Mesenchymal stem cell (in vitro differentiated cells and primary cell): ENCODE data around the gene ARL4D.
"Not testable (repeated sequence)": the region's sequence is repeated elsewhere in the genome, so short reads cannot be mapped to it uniquely, and the experiment has no call there.

Experiments
- DNase-seq: peaks from one replicate; pipeline ENCODE4 v3.0.0-alpha.2; 2013
- H2AFZ ChIP-seq: one replicate; pipeline ENCODE4 v1.6.1; 2013; ENCODE audit warnings: low read depth, mild to moderate bottlenecking, control low read depth, inconsistent platforms, low read length, moderate library complexity
- H2AK5ac ChIP-seq: 2 replicates; pipeline ENCODE4 v1.6.1; 2013; ENCODE audit warnings: low read length, moderate library complexity, mild to moderate bottlenecking, inconsistent platforms; ENCODE audit not compliant: severe bottlenecking
- H2BK120ac ChIP-seq: one replicate; pipeline ENCODE4 v1.6.1; 2013; ENCODE audit warnings: low read depth, mild to moderate bottlenecking, inconsistent platforms, low read length, moderate library complexity
- H2BK12ac ChIP-seq, 2 experiments: one replicate each; pipeline ENCODE4 v1.6.1; 2013; ENCODE audit warnings: inconsistent platforms in 2 of 2, low read length in 2 of 2, mild to moderate bottlenecking in 2 of 2, moderate library complexity in 2 of 2, control low read depth in 1 of 2
- H2BK15ac ChIP-seq: one replicate; pipeline ENCODE4 v1.6.1; 2013; ENCODE audit warnings: mild to moderate bottlenecking, low read depth, inconsistent platforms; ENCODE audit not compliant: poor library complexity, severe bottlenecking
- H2BK5ac ChIP-seq: 2 replicates; pipeline ENCODE4 v1.6.1; 2013; ENCODE audit warnings: low read depth, mild to moderate bottlenecking, low read length, control low read depth, inconsistent platforms; ENCODE audit not compliant: poor library complexity, severe bottlenecking
- H3K14ac ChIP-seq, 2 experiments: one replicate each; pipeline ENCODE4 v1.6.1; 2013; ENCODE audit warnings: inconsistent platforms in 2 of 2, low read length in 2 of 2, control low read depth in 1 of 2, mild to moderate bottlenecking in 1 of 2, moderate library complexity in 1 of 2
- H3K18ac ChIP-seq, 2 experiments: one replicate each; pipeline ENCODE4 v1.6.1; 2013; ENCODE audit warnings: inconsistent platforms in 2 of 2, low read length in 2 of 2, control low read depth in 1 of 2, low read depth in 1 of 2, mild to moderate bottlenecking in 1 of 2
- H3K23ac ChIP-seq, 2 experiments: one replicate each; pipeline ENCODE4 v1.6.1; 2013; ENCODE audit warnings: inconsistent platforms in 2 of 2, low read length in 2 of 2, mild to moderate bottlenecking in 2 of 2, moderate library complexity in 2 of 2, control low read depth in 1 of 2
- H3K27ac ChIP-seq: 2 replicates; pipeline ENCODE4 v1.5.1; 2013; ENCODE audit warnings: mild to moderate bottlenecking, moderate library complexity, low read length, control low read depth, inconsistent platforms; ENCODE audit not compliant: poor library complexity, severe bottlenecking
- H3K27me3 ChIP-seq, 2 experiments: 2 replicates each; pipeline versions ENCODE4 v1.6.1 to v1.7.0; 2013; ENCODE audit warnings: low read length in 2 of 2, mild to moderate bottlenecking in 2 of 2, moderate library complexity in 2 of 2, control low read depth in 1 of 2, inconsistent platforms in 1 of 2; ENCODE audit not compliant: control insufficient read depth in 1 of 2, insufficient read depth in 1 of 2
- H3K36me3 ChIP-seq, 2 experiments: 2 replicates each; pipeline versions ENCODE4 v1.6.1 to v1.7.0; 2013; ENCODE audit warnings: low read length in 2 of 2, control low read depth in 1 of 2, inconsistent platforms in 1 of 2, low read depth in 1 of 2, mild to moderate bottlenecking in 1 of 2; ENCODE audit not compliant: insufficient read depth in 2 of 2, control insufficient read depth in 1 of 2
- H3K4ac ChIP-seq, 2 experiments: one replicate each; pipeline ENCODE4 v1.6.1; 2013; ENCODE audit warnings: inconsistent platforms in 2 of 2, low read length in 2 of 2, mild to moderate bottlenecking in 2 of 2, moderate library complexity in 2 of 2, control low read depth in 1 of 2, low read depth in 1 of 2
- H3K4me1 ChIP-seq: 2 replicates; pipeline ENCODE4 v1.6.1; 2013; ENCODE audit warnings: low read depth, low read length, control low read depth; ENCODE audit not compliant: control insufficient read depth, insufficient read depth
- H3K4me2 ChIP-seq: 2 replicates; pipeline ENCODE4 v1.6.1; 2013; ENCODE audit warnings: low read length, mild to moderate bottlenecking, inconsistent platforms; ENCODE audit not compliant: poor library complexity, severe bottlenecking
- H3K4me3 ChIP-seq, 2 experiments: 2 replicates each; pipeline versions ENCODE4 v1.5.1 to v1.7.0; 2013; ENCODE audit warnings: low read length in 2 of 2, mild to moderate bottlenecking in 2 of 2, control low read depth in 1 of 2, low read depth in 1 of 2; ENCODE audit not compliant: insufficient read depth in 1 of 2
- H3K79me1 ChIP-seq: replicated peaks from 2 replicates; pipeline ENCODE4 v1.6.1; 2013; ENCODE audit warnings: mild to moderate bottlenecking, control low read depth, low read length, inconsistent platforms; ENCODE audit not compliant: poor library complexity, severe bottlenecking
- H3K9ac ChIP-seq: 2 replicates; pipeline ENCODE4 v1.7.0; 2013; ENCODE audit warnings: mild to moderate bottlenecking, low read length, moderate library complexity
- H3K9me3 ChIP-seq: 2 replicates; pipeline ENCODE4 v1.7.0; 2013; ENCODE audit warnings: mild to moderate bottlenecking, low read length; ENCODE audit not compliant: control insufficient read depth
- H4K8ac ChIP-seq: one replicate; pipeline ENCODE4 v1.6.1; 2013; ENCODE audit warnings: inconsistent platforms, mild to moderate bottlenecking, low read length, moderate library complexity
- H4K91ac ChIP-seq: one replicate; pipeline ENCODE4 v1.6.1; 2013; ENCODE audit warnings: mild to moderate bottlenecking, low read length, inconsistent platforms
- WGBS: methylation state at CpG from one replicate; pipeline ENCODE4 v1.1.7; 2013; ENCODE audit warnings: mixed read lengths; 5-methylcytosine and 5-hydroxymethylcytosine counted together

ARL4D gene

GRCh38 chr17:43418441-43419374 is 19.9 kb downstream of the ARL4D start:
- Histone ChIP-seq H3K4me1 (peaks cover 12% of the 10 kb centered on the region), H3K4me2 (no peak overlapping the region), H3K79me1 (no peaks in the 10 kb centered on the region), H3K4ac (peak overlapping the region; percentile 43 to 76), H3K36me3 (no peaks in the 10 kb centered on the region), H3K14ac (peak overlapping the region in 1 of 2 experiments; percentile 92), H2BK120ac (no peak overlapping the region), H3K9ac (peak overlapping the region; percentile 72), H2AFZ (peak overlapping the region; percentile 6), H3K27ac (peak overlapping the region; percentile 82), H3K23ac (no peak overlapping the region), H4K91ac (peak overlapping the region; percentile 9), H3K4me3 (peak overlapping the region in 1 of 2 experiments; percentile 31), H3K18ac (peak overlapping the region; percentile 40 to 67), H2BK5ac (no peak overlapping the region), H3K9me3 (no peaks in the 10 kb centered on the region), H4K8ac (peak overlapping the region; percentile 59), H2BK12ac (peak overlapping the region; percentile 59 to 75), H2AK5ac (peak overlapping the region; percentile 9), H2BK15ac (no peak overlapping the region), H3K27me3 (no peaks in the 10 kb centered on the region)
- 19% methylated on average over 15 of the region's 18 CpGs for WGBS
- DNase-seq: peak; percentile 93

- Histone ChIP-seq H3K4me1 (peaks cover 12% of the 10 kb centered on the region), H2AK5ac (peak overlapping the region; percentile 9), H4K91ac (peak overlapping the region; percentile 9), H3K4me3 (peak overlapping the region in 1 of 2 experiments; percentile 31), H3K18ac (peak overlapping the region in 1 of 2 experiments; percentile 40), H3K4ac (peak overlapping the region in 1 of 2 experiments; percentile 43), H2AFZ (peak overlapping the region; percentile 6), H3K27ac (peak overlapping the region; percentile 82), H2BK12ac (peak overlapping the region; percentile 59 to 75), H3K9ac (peak overlapping the region; percentile 62), H3K14ac (peak overlapping the region in 1 of 2 experiments; percentile 92)
- H3K4me2 ChIP-seq, DNase-seq, H3K23ac ChIP-seq, H2BK15ac ChIP-seq, H3K36me3 ChIP-seq, H3K79me1 ChIP-seq, H3K9me3 ChIP-seq, H2BK120ac ChIP-seq, H3K27me3 ChIP-seq, H4K8ac ChIP-seq, H2BK5ac ChIP-seq: not testable (repeated sequence)
- WGBS: 93% methylated on average over 17 of the region's 17 CpGs
Measured at GRCh38 chr17:43419375-43419882, 20.6 kb downstream of the ARL4D start.

GRCh38 chr17:43423777-43424455 is 25.1 kb downstream of the ARL4D start:
- Histone ChIP-seq H3K27ac (no peak overlapping the region), H3K4ac (no peak overlapping the region), H2BK12ac (no peak overlapping the region), H2AK5ac (no peak overlapping the region), H2BK15ac (no peak overlapping the region), H3K23ac (no peak overlapping the region), H3K18ac (no peak overlapping the region), H3K79me1 (no peaks in the 10 kb centered on the region), H4K8ac (no peak overlapping the region), H2AFZ (no peak overlapping the region), H3K9ac (no peak overlapping the region), H3K36me3 (no peaks in the 10 kb centered on the region), H2BK5ac (no peak overlapping the region), H4K91ac (no peak overlapping the region), H2BK120ac (no peak overlapping the region), H3K4me2 (no peak overlapping the region), H3K14ac (no peak overlapping the region), H3K9me3 (no peaks in the 10 kb centered on the region), H3K4me1 (peaks cover 8% of the 10 kb centered on the region), H3K27me3 (peaks cover 0 to 8% of the 10 kb centered on the region in 2 experiments), H3K4me3 (no peak overlapping the region)
- no peak for DNase-seq
- WGBS: 93% methylated on average over 6 of the region's 6 CpGs
